Fibroblast of villous mesenchyme (primary cell): ENCODE results near the gene LRP6. TPM values are rescaled to one million over a fixed set of nuclear protein-coding genes. Genes with fewer than 3 reads are reported as not detected.

ENCODE experiments used
- DNase-seq: peaks from one replicate; pipeline ENCODE4 v3.0.0-alpha.2; 2010; ENCODE audit warnings: low read depth
- H3K4me3 ChIP-seq: 2 replicates; pipeline ENCODE4 v1.5.1; 2011; ENCODE audit warnings: low read depth, mild to moderate bottlenecking, low read length
- CTCF ChIP-seq: IDR thresholded peaks from 2 replicates; pipeline ENCODE4 v1.5.1; 2012; ENCODE audit warnings: low read depth, mild to moderate bottlenecking, low read length; ENCODE audit not compliant: insufficient read depth
- total RNA-seq: library from RNA; depleted of rRNA; stranded (reverse); fragments of >200 nt; gene quantifications from 2 replicates; pipeline ENCODE4 v1.2.3, GENCODE V29; 2012

LRP6 gene
- total RNA-seq, 1 donor, result 50.1 TPM

- no peak for DNase-seq
- no peak overlapping the region for H3K4me3 ChIP-seq
- TF ChIP-seq CTCF, result no peak
These were observed 68.7 kb downstream of the LRP6 start for GRCh38 chr12:12198124-12198523.

- DNase-seq, result no peak
These were observed 69.7 kb downstream of the LRP6 start for GRCh38 chr12:12197128-12197527.

GRCh38 chr12:12195516-12195915 is 71.3 kb downstream of the LRP6 start:
- H3K4me3 ChIP-seq, result no peak overlapping the region
- DNase-seq, result no peak
- no peak for TF ChIP-seq CTCF

More at GRCh38 chr12:12197128-12197527, 69.7 kb downstream of the LRP6 start:
- no peak overlapping the region for H3K4me3 ChIP-seq
- no peak for TF ChIP-seq CTCF

GRCh38 chr12:12195081-12195480 is 71.8 kb downstream of the LRP6 start:
- H3K4me3 ChIP-seq, result no peak overlapping the region
- TF ChIP-seq CTCF, result no peak
- DNase-seq, result no peak

GRCh38 chr12:12194206-12194605 is 72.6 kb downstream of the LRP6 start:
- DNase-seq, result no peak
- TF ChIP-seq CTCF, result no peak

GRCh38 chr12:12191008-12191407 is 75.8 kb downstream of the LRP6 start:
- no peak overlapping the region for H3K4me3 ChIP-seq
- no peak for DNase-seq
- TF ChIP-seq CTCF, result no peak

More at GRCh38 chr12:12194206-12194605, 72.6 kb downstream of the LRP6 start:
- H3K4me3 ChIP-seq, result no peak overlapping the region

- H3K4me3 ChIP-seq, result no peak overlapping the region
- no peak for DNase-seq
- no peak for TF ChIP-seq CTCF
These were observed 76.6 kb downstream of the LRP6 start for GRCh38 chr12:12190087-12190809.
